K562 (cell line): Measurements from ENCODE around the gene ERF. TPM values are rescaled to one million over a fixed set of nuclear protein-coding genes. Genes with fewer than 3 reads are reported as not detected.

Experiments
- BRD4 ChIP-seq: fragments of 200-600 bp; sonication (generic); IDR thresholded peaks from 2 replicates; pipeline ENCODE4 v1.6.1; 2017; ENCODE audit warnings: inconsistent platforms
- CBFA2T3 ChIP-seq: fragments of 450-650 bp; IDR thresholded peaks from 2 replicates; pipeline ENCODE4 v1.6.1; 2017
- CBX1 ChIP-seq: sonication (generic); IDR thresholded peaks from 2 replicates; pipeline ENCODE4 v1.6.1; 2016; ENCODE audit warnings: antibody characterized with exemption, low read depth, mild to moderate bottlenecking
- CXXC5 ChIP-seq: fragments of 250-450 bp; sonication (Bioruptor Pico); IDR thresholded peaks from 2 replicates; pipeline ENCODE4 v1.8.0; 2022; ENCODE audit warnings: inconsistent platforms, mild to moderate bottlenecking, moderate library complexity
- FOXO4 ChIP-seq: fragments of 450-650 bp; formaldehyde crosslinking; IDR thresholded peaks from 2 replicates; pipeline ENCODE4 v1.4.0; 2020; ENCODE audit warnings: mild to moderate bottlenecking, moderate library complexity
- SRSF7 ChIP-seq: fragments of 200-400 bp; formaldehyde crosslinking; optimal IDR thresholded peaks from 2 replicates; pipeline ENCODE3; 2017; ENCODE audit warnings: mild to moderate bottlenecking, low read depth, low read length
- TCFL5 ChIP-seq: fragments of 250-450 bp; sonication (Bioruptor Pico); conservative IDR thresholded peaks from 2 replicates; pipeline ENCODE4 v1.6.1; 2021; ENCODE audit warnings: mild to moderate bottlenecking, moderate library complexity, matching md5 sums
- ZNF146 ChIP-seq: IDR thresholded peaks from one replicate; pipeline ENCODE4 v1.6.1; 2018; ENCODE audit warnings: missing compliant biosample characterization; ENCODE audit not compliant: unreplicated experiment
- ZNF253 ChIP-seq: fragments of 250-450 bp; sonication (Bioruptor Pico); conservative IDR thresholded peaks from 2 replicates; pipeline ENCODE4 v1.6.1; 2021; ENCODE audit warnings: mild to moderate bottlenecking
- polyA plus RNA-seq, 8 experiments: library from polyadenylated mRNA; depleted of rRNA in 4 of 8; stranded (reverse) in 5 of 8; unstranded in 3 of 8; fragments of >200 nt; fragmentation: Nextera tagmentation in 2 of 8; fragmentation: Illumina TruSeq in 1 of 8; extraction: Ambion mirVana in 2 of 8; extraction: Trizol in 1 of 8; gene quantifications; 2 replicates each; pipeline versions ENCODE4 v1.2.1 to v1.2.3, GENCODE V29; 2011 to 2014; ENCODE audit warnings: inconsistent platforms in 1 of 8, missing spikeins in 1 of 8
- total RNA-seq, 7 experiments: library from RNA; depleted of rRNA in 6 of 7; stranded (reverse); fragments of >200 nt in 6 of 7; fragmentation: Illumina TruSeq in 2 of 7; extraction: Trizol in 2 of 7; gene quantifications; 2 replicates each; pipeline versions ENCODE4 v1.2.1 to v1.2.3, GENCODE V29; 2011 to 2021; ENCODE audit warnings: low replicate concordance in 1 of 7
- TF ChIP-seq, protein P1 (sequence below): sonication (generic); formaldehyde crosslinking; IDR thresholded peaks from 2 replicates; pipeline ENCODE4 v1.8.0; 2023; ENCODE audit warnings: mild to moderate bottlenecking, missing genetic modification reagents
- TF ChIP-seq, protein P2 (sequence below), 2 experiments: fragments of 450-650 bp in 1 of 2; sonication (generic) in 1 of 2; formaldehyde crosslinking in 1 of 2; IDR thresholded peaks; 2 replicates each; pipeline versions ENCODE4 v1.7.1 to v1.9.0; 2016 to 2022; ENCODE audit warnings: inconsistent platforms in 1 of 2, mild to moderate bottlenecking in 1 of 2, missing genetic modification reagents in 1 of 2

Gene ERF
- total and polyA plus RNA-seq, 9 of the 15 experiments (the other 6 are each of a cell fraction or from before 2014, with no cell fraction given), result 0.03 to 75.4 (median 27.0) TPM

- TF ChIP-seq BRD4, result no peak; the same call in 1 of the 2 replicates
- no peak for TF ChIP-seq ZNF253 (CRISPR knock-in tag)
- TF ChIP-seq, protein P1, sequence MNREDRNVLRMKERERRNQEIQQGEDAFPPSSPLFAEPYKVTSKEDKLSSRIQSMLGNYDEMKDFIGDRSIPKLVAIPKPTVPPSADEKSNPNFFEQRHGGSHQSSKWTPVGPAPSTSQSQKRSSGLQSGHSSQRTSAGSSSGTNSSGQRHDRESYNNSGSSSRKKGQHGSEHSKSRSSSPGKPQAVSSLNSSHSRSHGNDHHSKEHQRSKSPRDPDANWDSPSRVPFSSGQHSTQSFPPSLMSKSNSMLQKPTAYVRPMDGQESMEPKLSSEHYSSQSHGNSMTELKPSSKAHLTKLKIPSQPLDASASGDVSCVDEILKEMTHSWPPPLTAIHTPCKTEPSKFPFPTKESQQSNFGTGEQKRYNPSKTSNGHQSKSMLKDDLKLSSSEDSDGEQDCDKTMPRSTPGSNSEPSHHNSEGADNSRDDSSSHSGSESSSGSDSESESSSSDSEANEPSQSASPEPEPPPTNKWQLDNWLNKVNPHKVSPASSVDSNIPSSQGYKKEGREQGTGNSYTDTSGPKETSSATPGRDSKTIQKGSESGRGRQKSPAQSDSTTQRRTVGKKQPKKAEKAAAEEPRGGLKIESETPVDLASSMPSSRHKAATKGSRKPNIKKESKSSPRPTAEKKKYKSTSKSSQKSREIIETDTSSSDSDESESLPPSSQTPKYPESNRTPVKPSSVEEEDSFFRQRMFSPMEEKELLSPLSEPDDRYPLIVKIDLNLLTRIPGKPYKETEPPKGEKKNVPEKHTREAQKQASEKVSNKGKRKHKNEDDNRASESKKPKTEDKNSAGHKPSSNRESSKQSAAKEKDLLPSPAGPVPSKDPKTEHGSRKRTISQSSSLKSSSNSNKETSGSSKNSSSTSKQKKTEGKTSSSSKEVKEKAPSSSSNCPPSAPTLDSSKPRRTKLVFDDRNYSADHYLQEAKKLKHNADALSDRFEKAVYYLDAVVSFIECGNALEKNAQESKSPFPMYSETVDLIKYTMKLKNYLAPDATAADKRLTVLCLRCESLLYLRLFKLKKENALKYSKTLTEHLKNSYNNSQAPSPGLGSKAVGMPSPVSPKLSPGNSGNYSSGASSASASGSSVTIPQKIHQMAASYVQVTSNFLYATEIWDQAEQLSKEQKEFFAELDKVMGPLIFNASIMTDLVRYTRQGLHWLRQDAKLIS (CRISPR knock-in tag), result no peak
- TF ChIP-seq ZNF146, result no peak
- TF ChIP-seq FOXO4 (CRISPR knock-in tag), result no peak
- no peak for TF ChIP-seq SRSF7
- TF ChIP-seq TCFL5, result no peak
- TF ChIP-seq CBFA2T3, result no peak
- TF ChIP-seq, protein P2, sequence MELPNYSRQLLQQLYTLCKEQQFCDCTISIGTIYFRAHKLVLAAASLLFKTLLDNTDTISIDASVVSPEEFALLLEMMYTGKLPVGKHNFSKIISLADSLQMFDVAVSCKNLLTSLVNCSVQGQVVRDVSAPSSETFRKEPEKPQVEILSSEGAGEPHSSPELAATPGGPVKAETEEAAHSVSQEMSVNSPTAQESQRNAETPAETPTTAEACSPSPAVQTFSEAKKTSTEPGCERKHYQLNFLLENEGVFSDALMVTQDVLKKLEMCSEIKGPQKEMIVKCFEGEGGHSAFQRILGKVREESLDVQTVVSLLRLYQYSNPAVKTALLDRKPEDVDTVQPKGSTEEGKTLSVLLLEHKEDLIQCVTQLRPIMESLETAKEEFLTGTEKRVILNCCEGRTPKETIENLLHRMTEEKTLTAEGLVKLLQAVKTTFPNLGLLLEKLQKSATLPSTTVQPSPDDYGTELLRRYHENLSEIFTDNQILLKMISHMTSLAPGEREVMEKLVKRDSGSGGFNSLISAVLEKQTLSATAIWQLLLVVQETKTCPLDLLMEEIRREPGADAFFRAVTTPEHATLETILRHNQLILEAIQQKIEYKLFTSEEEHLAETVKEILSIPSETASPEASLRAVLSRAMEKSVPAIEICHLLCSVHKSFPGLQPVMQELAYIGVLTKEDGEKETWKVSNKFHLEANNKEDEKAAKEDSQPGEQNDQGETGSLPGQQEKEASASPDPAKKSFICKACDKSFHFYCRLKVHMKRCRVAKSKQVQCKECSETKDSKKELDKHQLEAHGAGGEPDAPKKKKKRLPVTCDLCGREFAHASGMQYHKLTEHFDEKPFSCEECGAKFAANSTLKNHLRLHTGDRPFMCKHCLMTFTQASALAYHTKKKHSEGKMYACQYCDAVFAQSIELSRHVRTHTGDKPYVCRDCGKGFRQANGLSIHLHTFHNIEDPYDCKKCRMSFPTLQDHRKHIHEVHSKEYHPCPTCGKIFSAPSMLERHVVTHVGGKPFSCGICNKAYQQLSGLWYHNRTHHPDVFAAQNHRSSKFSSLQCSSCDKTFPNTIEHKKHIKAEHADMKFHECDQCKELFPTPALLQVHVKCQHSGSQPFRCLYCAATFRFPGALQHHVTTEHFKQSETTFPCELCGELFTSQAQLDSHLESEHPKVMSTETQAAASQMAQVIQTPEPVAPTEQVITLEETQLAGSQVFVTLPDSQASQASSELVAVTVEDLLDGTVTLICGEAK (IDR thresholded peaks at IDR 0.05), result no peak
- TF ChIP-seq, protein P2 (CRISPR knock-in tag; IDR thresholded peaks at IDR 0.05), result no peak
- TF ChIP-seq CBX1, result peak; percentile 80; the same call in 1 of the 2 replicates
- peak; percentile 95 for TF ChIP-seq CXXC5 (CRISPR knock-in tag)
Measured at GRCh38 chr19:42219812-42220750, 34.8 kb downstream of the ERF start, which contains the start of gene ZNF526 (continued).
